ENCODE results near the gene CHRD. TPM values are rescaled to one million over a fixed set of nuclear protein-coding genes. Genes with fewer than 3 reads are reported as not detected.

CHRD gene
- total RNA-seq, result 10 to 100 TPM; 11.4 to 18.3 TPM
- 10 to 100 TPM; 17.4 to 23.7 TPM for polyA plus RNA-seq (ENCODE audit: insufficient read length in 2 of 2)
- long read RNA-seq, donor 1, partial matches to known transcripts, result 0 of 1 reads
- long read RNA-seq, donor 1, other reads (novel, unspliced or antisense), result 0 of 1 reads
- long read RNA-seq, donor 2, result 0 reads
- long read RNA-seq, donor 3, result 0 reads
- long read RNA-seq, donor 4, full-length matches to known transcripts, result 2 of 11 reads
- long read RNA-seq, donor 4, partial matches to known transcripts, result 9 of 11 reads
- long read RNA-seq, donor 4, other reads (novel, unspliced or antisense), result 0 of 11 reads

DNA sequence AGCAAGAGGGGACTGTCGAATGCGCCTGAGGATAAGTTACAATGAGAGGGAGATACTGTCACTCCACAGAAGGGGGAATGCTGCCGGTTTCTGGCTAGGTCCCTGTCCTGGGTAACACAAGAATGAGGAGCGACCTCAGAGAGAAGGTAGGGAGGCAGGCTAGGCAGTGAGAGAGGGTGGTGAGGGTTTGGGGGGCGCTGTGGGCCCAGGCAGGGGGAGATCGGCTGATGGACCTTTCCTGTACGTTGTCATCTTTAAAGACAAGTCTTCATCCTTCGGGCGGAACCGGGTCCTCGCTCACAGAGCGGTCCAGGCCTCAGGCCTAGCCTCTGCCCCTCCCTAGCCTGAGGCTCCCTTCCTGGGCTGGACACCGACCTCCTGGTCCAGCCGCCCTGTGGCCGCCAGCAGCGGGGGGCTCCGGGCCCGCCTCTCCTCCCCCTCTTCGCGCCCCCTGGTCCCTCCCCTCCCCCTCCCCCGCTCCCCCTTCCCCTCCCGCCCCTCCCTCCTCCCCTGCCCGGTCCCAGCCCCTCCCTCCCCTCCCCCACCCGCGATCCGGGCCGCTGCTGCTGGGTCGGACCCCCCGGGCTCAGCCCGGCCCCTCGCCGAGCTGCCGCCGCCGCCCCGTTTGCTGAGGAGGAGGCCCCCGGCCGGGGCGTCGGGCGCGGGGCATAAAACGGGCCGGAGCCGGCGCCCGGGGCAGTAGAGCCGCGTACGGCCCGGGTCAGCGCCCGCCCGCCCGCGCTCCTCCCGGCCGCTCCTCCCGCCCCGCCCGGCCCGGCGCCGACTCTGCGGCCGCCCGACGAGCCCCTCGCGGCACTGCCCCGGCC lies at the start of gene CHRD:
Gene CHRD, plus strand, starts transcription at position 697 of the 827 bp plus-strand sequence. CDS start 265 bp downstream, outside the sequence.
- peak in 2 of 6 donors; percentile 38 to 52 for DNase-seq (ENCODE audit: low read depth in 4 of 6, low spot score in 6 of 6)
- peaks cover 30% of the 10 kb centered on the region for H3K4me1 ChIP-seq (ENCODE audit: control insufficient read depth, insufficient read depth, low read length)
- peak within 1 kb of the TSS; percentile 19 for H3K4me3 ChIP-seq (ENCODE audit: low read depth, low read length)
- H3K27me3 ChIP-seq (ENCODE audit: control insufficient read depth, insufficient read depth, low read length), result peaks cover 14% of the 10 kb centered on the region
- 8% methylated on average over 47 of the region's 71 CpGs for WGBS (ENCODE audit: insufficient coverage)
- H3K27ac ChIP-seq (ENCODE audit: low read depth, low read length), result peak within 1 kb of the TSS; percentile 25
- H3K36me3 ChIP-seq (ENCODE audit: control insufficient read depth, insufficient read depth, low read length), result peaks cover 25% of the 10 kb centered on the region
- no peaks in the 10 kb centered on the region for H3K9me3 ChIP-seq (ENCODE audit: control insufficient read depth, insufficient read depth, low read length)

DNA sequence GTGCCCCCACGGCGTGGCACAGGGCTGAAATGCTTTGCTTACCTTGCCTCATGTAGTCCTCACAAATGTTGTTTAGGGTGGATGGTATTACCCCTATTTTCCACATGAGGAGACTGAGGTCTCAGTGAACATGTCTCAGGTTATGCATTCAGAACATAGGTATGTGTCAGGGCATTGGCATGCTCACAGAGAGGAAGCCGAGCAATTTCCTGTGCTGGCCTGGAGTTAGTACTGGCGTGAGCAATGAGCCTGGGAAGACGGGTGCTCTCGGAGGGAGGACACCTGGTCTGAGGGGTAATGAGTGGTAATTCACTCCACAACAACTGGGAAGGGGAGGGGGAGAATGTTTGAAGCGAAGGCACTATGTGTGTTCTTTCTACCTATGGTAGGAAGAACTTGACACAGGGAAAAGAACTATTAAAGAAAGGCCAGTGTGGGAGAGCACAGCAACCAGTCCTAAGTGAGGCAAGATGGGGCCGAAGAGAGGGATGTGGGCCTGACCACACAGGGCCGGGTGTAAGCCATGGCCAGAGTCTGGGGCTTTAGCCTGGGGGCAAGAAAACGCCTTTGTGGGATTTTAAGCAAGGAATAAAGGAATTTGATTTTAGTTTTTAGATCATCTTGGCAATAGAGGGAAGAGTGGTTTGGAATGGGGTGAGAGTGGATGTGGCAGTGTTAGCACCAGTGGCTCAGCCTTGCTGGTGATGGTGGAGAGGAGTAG lies 47.3 kb upstream of the CHRD start:
- Histone ChIP-seq H3K27ac (ENCODE audit: low read depth, low read length) (no peak overlapping the region), H3K9me3 (ENCODE audit: control insufficient read depth, insufficient read depth, low read length) (no peaks in the 10 kb centered on the region), H3K36me3 (ENCODE audit: control insufficient read depth, insufficient read depth, low read length) (peaks cover 73% of the 10 kb centered on the region), H3K27me3 (ENCODE audit: control insufficient read depth, insufficient read depth, low read length) (no peaks in the 10 kb centered on the region), H3K4me1 (ENCODE audit: control insufficient read depth, insufficient read depth, low read length) (peaks cover 21% of the 10 kb centered on the region), H3K4me3 (ENCODE audit: low read depth, low read length) (no peak overlapping the region)
- DNase-seq (ENCODE audit: low read depth in 4 of 6, low spot score in 6 of 6), result no peak
- WGBS (ENCODE audit: insufficient coverage), result 83% methylated on average over 10 of the region's 10 CpGs

DNA sequence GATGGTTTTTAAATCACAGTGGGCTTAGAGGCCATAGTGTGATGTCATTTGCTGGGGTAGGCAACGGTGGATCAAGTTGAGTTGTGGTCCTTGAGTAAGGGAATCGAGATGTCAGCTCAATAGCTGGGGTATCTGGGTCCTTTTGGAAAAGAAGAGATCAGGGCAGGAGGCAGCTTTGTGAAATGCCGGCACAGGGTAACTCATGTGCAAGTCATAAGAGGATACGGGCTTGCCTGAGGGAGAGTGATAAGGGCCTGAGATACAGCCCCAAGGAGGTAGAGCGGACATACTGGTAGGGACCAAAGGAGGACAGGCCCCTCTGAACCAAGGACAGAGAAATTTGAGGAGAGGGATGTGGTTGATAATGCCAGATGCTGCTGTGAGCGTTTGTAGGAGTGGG lies 46.7 kb upstream of the CHRD start:
- WGBS (ENCODE audit: insufficient coverage), result 87% methylated on average over 6 of the region's 6 CpGs
- Histone ChIP-seq H3K27me3 (ENCODE audit: control insufficient read depth, insufficient read depth, low read length) (no peaks in the 10 kb centered on the region), H3K9me3 (ENCODE audit: control insufficient read depth, insufficient read depth, low read length) (no peaks in the 10 kb centered on the region), H3K4me1 (ENCODE audit: control insufficient read depth, insufficient read depth, low read length) (peaks cover 27% of the 10 kb centered on the region), H3K4me3 (ENCODE audit: low read depth, low read length) (no peak overlapping the region), H3K27ac (ENCODE audit: low read depth, low read length) (no peak overlapping the region), H3K36me3 (ENCODE audit: control insufficient read depth, insufficient read depth, low read length) (peaks cover 66% of the 10 kb centered on the region)
- no peak for DNase-seq (ENCODE audit: low read depth in 4 of 6, low spot score in 6 of 6)

DNA sequence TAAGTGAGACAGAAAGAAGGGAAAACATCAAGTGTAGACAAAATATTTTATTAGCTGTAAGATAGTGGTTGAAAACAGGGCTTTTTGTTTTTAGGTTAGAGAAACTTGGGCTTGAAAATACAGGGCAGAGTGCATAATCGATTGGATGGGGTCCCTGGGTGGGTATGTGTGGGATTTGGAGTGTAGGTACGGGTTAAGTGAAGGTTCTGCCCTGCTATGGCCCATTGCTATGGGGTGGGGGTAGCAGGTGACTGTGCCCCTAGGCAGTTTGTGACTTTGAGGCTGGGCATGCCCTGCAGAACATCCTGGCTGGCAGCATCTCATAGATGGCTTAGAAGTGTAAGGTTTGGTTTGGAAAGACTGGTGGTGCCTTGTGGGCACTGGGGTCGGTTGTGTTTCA lies 46.2 kb upstream of the CHRD start:
- no peaks in the 10 kb centered on the region for H3K9me3 ChIP-seq (ENCODE audit: control insufficient read depth, insufficient read depth, low read length)
- WGBS (ENCODE audit: insufficient coverage), result 97% methylated on average over 3 of the region's 3 CpGs
- H3K4me1 ChIP-seq (ENCODE audit: control insufficient read depth, insufficient read depth, low read length), result peaks cover 33% of the 10 kb centered on the region
- DNase-seq (ENCODE audit: low read depth in 4 of 6, low spot score in 6 of 6), result no peak
- H3K27me3 ChIP-seq (ENCODE audit: control insufficient read depth, insufficient read depth, low read length), result no peaks in the 10 kb centered on the region
- no peak overlapping the region for H3K4me3 ChIP-seq (ENCODE audit: low read depth, low read length)
- no peak overlapping the region for H3K27ac ChIP-seq (ENCODE audit: low read depth, low read length)
- H3K36me3 ChIP-seq (ENCODE audit: control insufficient read depth, insufficient read depth, low read length), result peaks cover 61% of the 10 kb centered on the region

DNA sequence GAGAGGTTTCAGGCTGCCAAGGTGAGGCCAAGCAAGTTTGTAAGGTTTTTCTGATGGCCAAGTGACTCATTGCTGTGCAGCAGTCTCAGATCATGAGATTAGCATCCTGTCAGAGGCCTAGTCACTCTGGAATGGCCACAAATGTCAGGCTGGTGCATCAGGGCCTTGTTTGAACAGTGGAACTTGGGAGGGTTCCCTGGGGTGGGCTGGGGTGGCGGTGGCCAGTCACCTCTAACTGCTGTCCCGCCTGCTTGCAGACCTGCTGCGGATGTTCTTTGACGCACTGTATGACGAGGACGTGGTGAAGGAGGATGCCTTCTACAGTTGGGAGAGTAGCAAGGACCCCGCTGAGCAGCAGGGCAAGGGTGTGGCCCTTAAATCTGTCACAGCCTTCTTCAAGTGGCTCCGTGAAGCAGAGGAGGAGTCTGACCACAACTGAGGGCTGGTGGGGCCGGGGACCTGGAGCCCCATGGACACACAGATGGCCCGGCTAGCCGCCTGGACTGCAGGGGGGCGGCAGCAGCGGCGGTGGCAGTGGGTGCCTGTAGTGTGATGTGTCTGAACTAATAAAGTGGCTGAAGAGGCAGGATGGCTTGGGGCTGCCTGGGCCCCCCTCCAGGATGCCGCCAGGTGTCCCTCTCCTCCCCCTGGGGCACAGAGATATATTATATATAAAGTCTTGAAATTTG lies 45.2 kb upstream of the CHRD start:
- H3K27ac ChIP-seq (ENCODE audit: low read depth, low read length), result peak overlapping the region; percentile 96
- H3K36me3 ChIP-seq (ENCODE audit: control insufficient read depth, insufficient read depth, low read length), result peaks cover 54% of the 10 kb centered on the region
- 85% methylated on average over 11 of the region's 15 CpGs for WGBS (ENCODE audit: insufficient coverage)
- no peak for DNase-seq (ENCODE audit: low read depth in 4 of 6, low spot score in 6 of 6)
- H3K4me1 ChIP-seq (ENCODE audit: control insufficient read depth, insufficient read depth, low read length), result peaks cover 42% of the 10 kb centered on the region
- no peaks in the 10 kb centered on the region for H3K9me3 ChIP-seq (ENCODE audit: control insufficient read depth, insufficient read depth, low read length)
- H3K27me3 ChIP-seq (ENCODE audit: control insufficient read depth, insufficient read depth, low read length), result no peaks in the 10 kb centered on the region
- no peak overlapping the region for H3K4me3 ChIP-seq (ENCODE audit: low read depth, low read length)

DNA sequence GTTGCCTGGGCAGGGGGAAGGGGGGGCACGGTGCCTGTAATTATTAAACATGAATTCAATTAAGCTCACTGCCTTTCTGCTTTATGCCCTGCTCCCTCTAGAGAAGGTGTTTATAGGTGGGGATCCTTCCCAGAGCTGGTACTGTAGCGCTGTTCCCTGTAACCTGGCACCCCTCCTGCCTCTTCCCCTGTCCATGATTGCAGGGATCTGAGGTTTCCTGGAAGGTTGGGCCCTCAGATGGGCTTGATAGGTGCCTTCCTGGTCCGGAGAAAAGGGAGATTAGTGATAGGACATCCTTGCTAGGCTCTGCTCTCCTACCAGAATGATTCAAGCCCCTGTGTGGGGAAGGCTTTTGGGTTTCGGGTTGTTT lies 44.6 kb upstream of the CHRD start:
- peaks cover 50% of the 10 kb centered on the region for H3K36me3 ChIP-seq (ENCODE audit: control insufficient read depth, insufficient read depth, low read length)
- WGBS (ENCODE audit: insufficient coverage), result 23% methylated on average over 2 of the region's 4 CpGs
- H3K27me3 ChIP-seq (ENCODE audit: control insufficient read depth, insufficient read depth, low read length), result no peaks in the 10 kb centered on the region
- H3K4me1 ChIP-seq (ENCODE audit: control insufficient read depth, insufficient read depth, low read length), result peaks cover 47% of the 10 kb centered on the region
- no peaks in the 10 kb centered on the region for H3K9me3 ChIP-seq (ENCODE audit: control insufficient read depth, insufficient read depth, low read length)
- H3K27ac ChIP-seq (ENCODE audit: low read depth, low read length), result peak overlapping the region; percentile 96
- peak overlapping the region; percentile 62 for H3K4me3 ChIP-seq (ENCODE audit: low read depth, low read length)
- DNase-seq (ENCODE audit: low read depth in 4 of 6, low spot score in 6 of 6), result no peak

DNA sequence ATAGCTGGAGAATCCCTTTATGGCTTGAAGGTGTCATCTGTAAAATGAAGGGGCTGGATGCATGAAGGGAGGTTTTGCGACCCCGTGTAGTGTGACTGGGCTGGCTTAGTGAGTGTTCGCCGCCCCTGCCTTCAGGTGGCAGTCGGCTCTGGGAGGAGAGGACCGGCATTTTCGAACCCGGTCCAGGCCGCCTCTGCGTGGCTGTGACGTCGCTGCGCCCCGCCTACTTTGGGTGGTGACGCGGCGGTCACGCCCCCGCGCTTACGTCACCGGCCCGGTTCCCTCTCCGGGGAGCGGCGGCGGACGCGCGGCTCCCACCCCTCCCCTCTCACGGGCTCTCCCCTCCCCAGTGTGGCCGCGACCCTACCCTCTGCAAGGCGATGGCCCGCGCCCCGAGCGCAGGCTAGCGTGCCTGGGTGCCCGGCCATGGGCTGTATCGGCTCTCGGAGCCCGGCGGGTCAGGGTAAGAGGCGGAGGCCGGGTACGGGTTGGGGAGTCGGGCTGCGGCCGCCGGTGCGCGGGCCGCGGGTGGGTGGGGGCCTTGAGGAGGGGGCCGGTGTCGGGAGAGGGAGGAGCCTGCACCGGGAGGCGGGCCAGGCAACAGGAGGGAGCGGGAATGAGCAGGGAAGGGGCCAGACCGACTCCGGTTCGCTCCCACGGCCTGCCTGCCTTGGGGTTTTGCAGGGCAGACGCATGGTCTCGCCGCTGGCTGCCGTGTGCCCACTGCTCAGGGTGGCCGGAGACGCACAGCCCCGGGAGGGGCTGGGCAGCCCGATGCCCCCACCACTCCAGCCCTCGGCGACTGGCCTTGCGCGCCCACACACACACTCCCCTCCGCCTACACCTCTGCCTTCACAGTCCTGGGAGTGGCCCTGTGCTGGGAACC lies 44.0 kb upstream of the CHRD start:
- H3K4me1 ChIP-seq (ENCODE audit: control insufficient read depth, insufficient read depth, low read length), result peaks cover 53% of the 10 kb centered on the region
- peak; percentile 65 to 95 (median 80) for DNase-seq (ENCODE audit: low read depth in 4 of 6, low spot score in 6 of 6)
- H3K4me3 ChIP-seq (ENCODE audit: low read depth, low read length), result peak overlapping the region; percentile 62
- peaks cover 52% of the 10 kb centered on the region for H3K36me3 ChIP-seq (ENCODE audit: control insufficient read depth, insufficient read depth, low read length)
- no peaks in the 10 kb centered on the region for H3K27me3 ChIP-seq (ENCODE audit: control insufficient read depth, insufficient read depth, low read length)
- under 1% methylated on average over 71 of the region's 77 CpGs for WGBS (ENCODE audit: insufficient coverage)
- H3K9me3 ChIP-seq (ENCODE audit: control insufficient read depth, insufficient read depth, low read length), result no peaks in the 10 kb centered on the region
- H3K27ac ChIP-seq (ENCODE audit: low read depth, low read length), result peak overlapping the region; percentile 96

DNA sequence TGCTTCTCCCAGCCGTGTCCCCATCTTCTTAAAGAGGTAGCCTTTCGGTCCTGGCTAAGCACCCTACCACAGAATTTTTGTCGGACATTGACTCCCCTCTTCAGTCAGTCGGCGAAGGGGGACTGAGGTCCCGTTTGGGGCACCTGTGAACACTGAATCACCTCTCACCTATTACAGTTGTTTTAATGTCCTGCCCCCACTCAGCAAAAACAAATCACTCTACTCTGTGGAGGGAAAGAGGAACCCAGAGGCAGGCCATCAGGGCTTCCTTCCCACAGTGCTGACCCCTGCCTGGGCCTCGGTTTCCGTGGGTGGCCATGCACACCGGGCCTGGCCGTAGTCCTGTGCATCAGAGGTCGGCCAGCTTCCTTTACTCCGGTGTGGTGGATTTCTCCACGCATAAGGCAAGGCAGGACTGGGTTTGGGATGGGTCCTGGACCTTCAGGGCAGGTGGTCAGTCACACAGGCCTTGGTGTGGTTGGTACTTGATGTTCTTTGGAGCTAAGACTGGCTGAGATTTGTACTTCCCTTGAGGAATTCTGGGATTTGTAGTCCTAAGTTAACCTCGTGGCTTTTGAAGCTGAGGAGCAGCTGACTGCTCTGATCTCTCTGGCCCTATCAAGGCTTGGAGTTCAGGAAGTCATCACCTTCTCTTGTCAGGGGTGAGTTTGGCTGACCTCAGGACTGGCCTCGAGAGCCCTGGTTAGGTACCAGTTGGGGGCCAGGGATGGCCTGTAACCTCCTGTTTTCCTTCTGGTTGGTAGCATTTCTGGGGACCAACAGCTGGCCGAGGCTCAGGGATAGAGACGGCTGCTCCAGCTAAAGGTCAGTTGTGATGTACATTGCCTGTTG lies 43.1 kb upstream of the CHRD start:
- Histone ChIP-seq H3K9me3 (ENCODE audit: control insufficient read depth, insufficient read depth, low read length) (no peaks in the 10 kb centered on the region), H3K4me1 (ENCODE audit: control insufficient read depth, insufficient read depth, low read length) (peaks cover 55% of the 10 kb centered on the region), H3K27me3 (ENCODE audit: control insufficient read depth, insufficient read depth, low read length) (no peaks in the 10 kb centered on the region), H3K27ac (ENCODE audit: low read depth, low read length) (peak overlapping the region; percentile 96), H3K4me3 (ENCODE audit: low read depth, low read length) (peak overlapping the region; percentile 62), H3K36me3 (ENCODE audit: control insufficient read depth, insufficient read depth, low read length) (peaks cover 52% of the 10 kb centered on the region)
- WGBS (ENCODE audit: insufficient coverage), result 17% methylated on average over 16 of the region's 17 CpGs
- DNase-seq (ENCODE audit: low read depth in 4 of 6, low spot score in 6 of 6), result peak in 3 of 6 donors; percentile 66 to 81 (median 81)

All from spinal cord (tissue), 10 donors.